Left renal cortex interstitium (tissue), 4 donors: ENCODE results near the gene MAP3K6. TPM values are rescaled to one million over a fixed set of nuclear protein-coding genes. Genes with fewer than 3 reads are reported as not detected.

Experiments used
- DNase-seq, 4 donors: peaks; one replicate each; pipeline ENCODE4 v3.0.0-alpha.2; 2013; ENCODE audit warnings: low read depth in 4 of 4, low spot score in 2 of 4, missing footprints in 1 of 4
- polyA plus RNA-seq, 4 donors: library from polyadenylated mRNA; unstranded; fragments of 120-200 nt; gene quantifications; one replicate each; pipeline ENCODE4 v1.2.1, GENCODE V29; 2013; ENCODE audit not compliant: insufficient read length in 4 of 4

The MAP3K6 gene
- polyA plus RNA-seq, 4 donors = 5.5 to 11.3 (median 9.4) TPM

DNA sequence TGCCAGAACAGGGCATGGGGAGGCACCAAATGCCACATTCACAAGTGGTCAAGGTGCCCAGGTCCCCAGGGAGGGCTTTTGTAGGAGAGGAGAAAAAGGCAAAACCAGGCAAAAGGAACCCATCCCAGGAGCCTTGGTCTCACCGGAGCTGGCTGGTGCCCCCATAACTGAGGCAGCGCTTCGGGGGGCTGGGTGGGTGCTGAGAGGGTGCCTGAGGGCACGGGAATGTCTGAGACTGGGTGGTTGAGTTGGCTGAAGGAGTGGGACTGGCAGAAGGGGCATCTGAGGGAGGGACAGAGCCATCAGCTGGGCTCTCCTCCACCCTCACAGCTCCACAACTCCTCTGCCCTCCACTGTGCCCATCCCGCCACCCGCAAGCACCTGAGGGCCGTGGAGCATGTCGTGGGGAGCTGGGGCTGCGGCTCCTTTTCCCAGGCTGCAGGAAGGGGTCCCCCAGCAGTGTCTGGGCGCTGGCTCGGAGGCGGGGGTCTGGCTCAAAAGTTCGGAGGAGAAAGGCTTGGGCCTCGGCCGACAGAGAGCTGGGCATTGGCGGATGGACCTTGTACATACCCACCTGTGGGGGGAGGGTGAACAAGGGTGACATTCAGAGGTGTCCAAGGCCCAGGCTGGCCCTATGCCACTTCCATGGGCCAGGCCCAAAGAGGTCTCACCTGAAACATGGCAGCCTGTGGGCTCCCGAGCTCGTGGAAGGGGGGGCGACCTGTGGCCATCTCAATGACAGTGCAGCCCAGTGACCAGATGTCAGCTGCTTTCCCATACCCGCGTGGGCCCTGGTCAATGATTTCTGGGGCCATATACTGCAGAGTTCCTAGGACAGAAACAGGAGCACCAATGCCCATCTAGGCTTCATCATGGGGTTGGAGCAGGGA is 8.5 kb downstream of the MAP3K6 start:
- DNase-seq = no peak

DNA sequence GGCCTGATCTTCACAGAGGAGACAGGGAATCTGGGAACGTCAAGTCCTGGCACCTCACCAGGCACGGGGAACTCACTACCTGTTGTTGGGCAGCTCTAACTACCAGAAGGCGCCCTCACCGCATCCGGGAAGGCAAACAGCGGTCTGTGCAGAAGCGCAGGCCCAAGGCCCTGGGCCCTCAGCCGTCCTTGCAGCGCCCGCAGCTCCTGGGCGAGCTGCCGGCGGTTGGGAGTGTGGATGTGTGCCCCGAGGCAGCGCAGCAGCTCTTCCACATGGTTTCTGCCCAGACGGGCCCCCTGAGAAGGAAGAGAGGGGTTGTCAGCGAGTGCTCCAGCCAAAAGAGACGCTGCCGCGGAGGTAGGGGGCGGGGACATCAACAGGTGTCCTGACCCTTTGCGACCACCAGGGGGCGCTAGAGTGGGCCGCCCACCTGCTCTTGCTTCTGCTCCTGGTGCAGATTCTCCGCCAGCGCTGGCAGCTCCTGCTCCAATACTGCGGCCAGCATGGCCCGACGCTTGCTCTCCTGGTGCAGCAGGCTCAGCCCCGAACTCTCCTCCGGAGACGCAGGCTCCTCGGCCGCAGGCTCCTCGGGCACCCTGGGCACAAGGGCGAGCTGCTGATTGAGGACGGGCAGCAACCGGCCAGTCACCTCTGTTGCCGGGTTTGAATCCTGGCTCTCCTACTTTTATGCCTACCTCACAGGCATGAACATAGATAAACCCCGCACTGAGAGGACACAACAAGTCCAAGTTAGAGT is 9.3 kb downstream of the MAP3K6 start:
- no peak for DNase-seq

DNA sequence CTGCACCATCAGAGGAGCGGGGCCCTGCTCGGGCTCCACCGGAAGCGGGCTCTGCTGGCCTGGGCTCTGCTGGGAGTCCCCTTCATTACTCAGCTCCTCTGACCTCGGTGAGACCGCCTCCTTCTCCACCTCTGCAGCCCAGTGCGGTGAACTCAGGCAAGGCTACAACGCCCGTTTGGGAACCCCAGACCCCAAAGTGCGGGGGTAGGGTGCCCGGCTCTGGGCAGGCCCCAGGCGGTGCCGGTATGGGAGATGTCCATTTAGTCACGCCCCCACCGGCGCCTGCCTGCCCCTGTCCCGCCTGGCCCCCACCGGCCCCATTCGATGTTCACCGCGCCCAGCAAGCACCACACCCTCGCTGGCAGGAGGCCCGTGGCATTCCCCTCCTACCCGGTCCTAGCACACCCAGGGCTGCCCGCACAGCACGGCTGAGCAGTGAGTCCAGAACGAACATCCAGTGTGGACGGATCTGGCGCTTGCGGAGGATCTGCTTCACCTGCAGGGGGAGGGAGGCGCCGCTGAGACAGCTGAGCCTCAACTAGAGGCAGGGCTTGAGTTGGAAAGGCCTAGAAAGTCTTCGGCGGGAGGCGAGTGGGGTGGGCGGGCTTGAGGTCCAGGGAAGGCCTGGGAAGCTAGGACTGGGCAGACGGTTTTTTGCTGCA is 10.0 kb downstream of the MAP3K6 start:
- DNase-seq = no peak

DNA sequence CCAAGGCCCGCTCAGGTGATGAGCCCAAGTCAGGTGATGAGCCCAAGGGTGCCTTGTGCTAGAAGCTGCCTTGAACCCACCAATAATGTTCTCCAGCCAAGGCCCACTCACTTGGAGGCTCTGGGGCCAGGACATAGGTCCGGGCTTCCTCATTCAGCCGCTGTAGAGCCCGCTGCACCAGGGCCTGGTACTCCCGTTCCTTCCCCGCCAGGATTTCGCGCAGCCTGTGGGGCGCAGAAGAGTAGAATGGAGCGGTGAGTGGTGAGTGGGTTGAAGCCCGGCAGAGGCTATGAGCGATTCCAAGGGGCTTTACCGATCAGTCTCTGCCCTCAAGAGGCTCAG is 10.5 kb downstream of the MAP3K6 start:
- DNase-seq = no peak

DNA sequence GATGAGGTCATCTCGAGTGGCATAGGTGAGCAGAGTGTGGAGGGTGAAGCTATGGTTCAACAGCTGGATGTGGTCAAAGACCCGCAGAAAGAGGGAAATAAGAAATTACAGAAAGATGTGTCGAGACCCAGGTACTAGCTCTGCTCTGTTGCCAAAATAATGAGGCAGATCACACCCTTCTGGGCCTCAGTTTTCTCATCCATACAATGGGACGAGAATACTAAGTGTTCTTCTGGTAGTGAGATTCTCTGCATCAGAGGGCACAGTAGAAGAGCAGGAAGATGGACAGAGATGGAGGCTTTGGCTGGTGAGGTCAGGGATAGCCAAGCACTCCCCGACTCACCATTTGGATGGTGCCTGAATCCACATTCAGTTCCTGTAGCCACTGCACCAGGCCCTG is 11.1 kb downstream of the MAP3K6 start:
- DNase-seq = no peak

DNA sequence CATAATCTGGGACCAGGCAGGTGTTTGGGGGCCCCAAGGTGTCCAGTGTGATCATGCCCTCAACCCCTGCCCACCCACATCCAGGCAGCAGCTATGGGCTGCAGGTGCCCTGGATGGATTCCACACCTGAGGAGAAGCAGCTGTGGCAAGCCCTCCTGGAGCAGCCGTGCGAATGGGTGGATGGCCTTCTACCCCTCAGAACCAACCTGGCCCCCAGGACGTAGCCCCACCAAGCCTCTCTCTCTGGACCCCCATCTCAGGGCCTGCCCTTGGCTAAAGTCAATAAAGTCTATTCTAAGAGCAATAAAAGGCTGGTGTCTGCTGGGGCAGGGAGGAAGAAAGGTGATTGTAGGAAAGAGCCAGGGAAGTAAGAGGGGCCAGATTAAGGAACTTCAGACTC is 13.1 kb downstream of the MAP3K6 start:
- no peak for DNase-seq

DNA sequence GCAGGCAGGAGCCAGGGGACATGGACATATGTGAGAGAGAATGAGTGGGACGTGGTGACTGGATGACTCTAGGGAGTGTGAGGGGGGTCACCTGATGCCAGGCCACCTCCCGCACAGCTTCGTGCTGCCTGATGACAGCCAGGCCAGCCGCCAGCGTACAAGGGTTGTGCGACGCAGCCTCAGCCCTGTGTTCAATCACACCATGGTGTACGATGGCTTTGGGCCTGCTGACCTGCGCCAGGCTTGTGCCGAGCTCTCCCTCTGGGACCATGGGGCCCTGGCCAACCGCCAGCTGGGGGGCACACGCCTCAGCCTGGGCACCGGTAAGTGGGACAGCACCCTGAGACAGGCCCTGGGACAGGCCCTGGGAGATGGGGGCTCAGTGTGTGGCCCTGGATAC is 13.6 kb downstream of the MAP3K6 start:
- DNase-seq = no peak

DNA sequence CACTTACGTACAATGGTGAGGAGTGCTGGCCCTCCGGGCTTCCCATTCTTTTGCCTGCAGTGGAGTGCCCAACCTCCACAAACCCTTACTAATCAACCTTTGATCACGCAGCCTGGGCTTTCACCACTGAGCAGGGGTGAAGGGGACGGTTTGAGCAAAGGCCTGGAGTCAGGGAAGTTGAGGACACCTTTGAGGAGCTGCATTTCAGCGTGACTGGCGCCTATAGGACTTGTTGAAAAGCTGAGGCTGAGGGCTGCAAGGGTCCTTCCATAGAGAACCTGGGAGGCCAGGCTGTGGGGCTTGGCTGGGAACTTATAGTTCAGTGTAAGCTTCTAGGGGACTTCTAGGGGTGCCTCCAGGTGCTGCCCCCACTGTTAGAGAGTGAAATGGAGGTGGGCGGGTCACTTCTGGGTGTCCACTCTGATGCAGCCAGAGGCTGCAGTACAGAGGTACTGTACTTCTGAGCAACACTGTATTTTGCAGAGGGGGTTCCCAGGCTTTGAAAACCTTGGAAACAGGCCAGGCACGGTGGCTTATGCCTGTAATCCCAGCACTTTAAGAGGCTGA is 15.1 kb downstream of the MAP3K6 start:
- DNase-seq = no peak

DNA sequence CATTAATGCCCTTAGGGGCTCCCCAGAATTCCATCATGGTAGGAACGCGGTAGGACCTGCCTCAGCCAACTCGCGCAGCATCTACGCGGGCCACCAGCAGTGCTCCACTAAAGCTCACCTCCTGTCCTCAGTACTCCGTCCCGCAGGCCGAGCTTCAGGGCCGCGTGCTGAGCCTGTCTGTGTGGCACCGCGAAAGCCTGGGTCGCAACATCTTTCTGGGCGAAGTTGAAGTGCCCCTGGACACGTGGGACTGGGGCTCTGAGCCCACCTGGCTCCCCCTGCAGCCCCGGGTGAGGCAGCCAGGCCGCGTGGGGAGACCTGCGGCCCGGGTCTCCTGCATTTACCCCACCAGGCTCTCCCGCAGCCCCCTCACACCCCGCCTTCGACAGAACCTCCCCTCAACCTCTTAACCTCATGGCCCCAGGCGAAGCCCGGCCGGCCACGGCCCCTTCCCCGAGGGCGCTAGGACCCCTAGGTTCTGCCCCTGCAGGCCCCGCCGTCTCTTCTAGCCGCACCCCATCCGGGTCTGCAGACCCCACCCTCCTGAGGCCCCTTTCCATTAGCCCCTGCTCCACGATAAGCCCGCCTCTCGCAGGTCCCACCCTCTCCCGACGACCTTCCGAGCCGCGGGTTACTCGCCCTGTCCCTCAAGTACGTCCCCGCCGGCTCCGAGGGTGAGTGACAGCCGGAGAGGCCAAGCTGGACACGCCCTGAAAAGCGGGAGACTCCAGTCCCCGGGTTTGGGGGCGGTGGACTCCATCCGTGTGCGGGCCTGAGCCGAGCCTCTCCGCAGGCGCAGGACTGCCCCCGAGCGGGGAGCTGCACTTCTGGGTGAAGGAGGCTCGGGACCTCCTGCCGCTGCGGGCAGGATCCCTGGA is 15.9 kb downstream of the MAP3K6 start:
- no peak for DNase-seq

DNA sequence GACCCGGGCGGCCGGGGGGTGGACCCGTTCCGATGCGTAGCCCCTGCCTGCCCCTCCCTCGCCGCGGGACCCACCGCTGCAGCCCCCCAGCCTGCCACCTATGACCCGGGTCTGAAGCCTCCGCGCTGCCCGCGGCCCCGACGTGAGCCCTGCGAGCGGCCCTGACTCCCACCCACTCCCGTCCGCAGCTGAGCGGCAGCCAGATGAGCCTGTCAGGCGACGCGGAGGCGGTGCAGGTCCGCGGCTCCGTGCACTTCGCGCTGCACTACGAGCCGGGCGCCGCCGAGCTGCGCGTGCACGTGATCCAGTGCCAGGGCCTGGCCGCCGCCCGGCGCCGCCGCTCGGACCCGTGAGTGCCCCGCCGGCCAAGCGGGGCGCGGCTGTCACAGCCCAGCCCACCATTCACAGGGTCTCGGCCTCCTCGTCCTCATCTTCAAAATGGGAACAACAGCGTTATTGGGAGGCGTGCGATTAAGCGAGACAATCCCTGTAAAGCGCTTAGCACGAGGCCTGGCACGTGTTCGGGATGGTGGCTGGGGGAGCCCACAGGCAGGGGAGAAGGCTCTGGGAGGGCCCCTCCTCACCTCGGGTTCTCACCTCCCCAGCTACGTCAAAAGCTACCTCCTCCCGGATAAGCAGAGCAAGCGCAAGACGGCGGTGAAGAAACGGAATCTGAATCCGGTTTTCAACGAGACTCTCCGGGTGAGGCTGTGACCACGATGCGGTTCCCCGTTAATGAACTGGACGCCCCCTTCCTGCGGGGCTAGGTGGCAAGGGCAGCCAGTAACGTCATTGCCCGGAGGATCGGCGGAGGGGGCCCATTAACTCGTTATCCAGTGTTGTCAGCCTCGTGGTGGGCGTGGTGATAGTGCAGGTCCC is 16.7 kb downstream of the MAP3K6 start:
- peak in 1 of 4 donors; percentile 59 for DNase-seq

DNA sequence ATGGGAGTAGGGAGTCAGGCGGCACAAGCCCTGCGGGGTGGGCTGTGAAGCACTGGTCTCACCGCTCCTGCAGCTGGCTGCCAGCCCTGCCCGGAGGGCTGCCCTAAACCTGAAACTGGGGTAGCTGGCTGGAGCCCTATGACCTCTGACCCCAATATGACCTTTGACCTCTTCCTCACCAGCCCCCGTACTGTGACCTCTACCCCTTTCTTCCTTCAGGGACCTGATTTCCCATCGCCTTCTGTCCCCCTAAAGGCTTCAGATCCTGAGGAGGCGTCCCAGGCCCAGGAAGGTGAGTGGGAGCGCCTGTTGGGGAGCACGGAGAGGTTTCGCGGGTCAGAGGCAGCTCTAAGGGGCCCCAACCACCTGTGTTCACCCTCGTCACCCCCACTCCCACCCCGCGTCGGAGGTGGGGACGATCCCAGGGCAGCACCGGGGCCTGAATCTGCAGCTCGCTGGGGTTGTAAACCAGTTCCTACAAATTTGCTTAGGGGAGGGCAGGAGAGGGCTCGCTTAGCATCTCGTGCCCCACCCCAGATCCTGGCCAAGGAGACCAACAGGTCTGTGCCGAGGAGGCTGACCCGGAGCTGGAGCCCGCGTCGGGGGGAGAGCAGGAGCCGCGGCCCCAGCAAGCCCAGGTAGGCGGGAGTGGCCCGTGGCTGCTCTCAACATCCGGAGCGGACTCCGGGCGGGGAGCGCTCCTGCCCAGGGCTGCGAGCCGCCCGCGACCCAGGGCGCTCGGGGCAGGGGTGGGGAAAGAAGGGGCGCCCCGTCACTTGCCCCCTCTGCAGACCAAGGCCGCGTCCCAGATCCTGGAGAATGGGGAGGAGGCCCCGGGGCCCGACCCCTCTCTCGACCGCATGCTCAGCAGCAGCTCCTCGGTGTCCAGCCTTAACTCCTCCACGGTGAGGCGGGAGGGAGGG is 17.6 kb downstream of the MAP3K6 start:
- DNase-seq = no peak

DNA sequence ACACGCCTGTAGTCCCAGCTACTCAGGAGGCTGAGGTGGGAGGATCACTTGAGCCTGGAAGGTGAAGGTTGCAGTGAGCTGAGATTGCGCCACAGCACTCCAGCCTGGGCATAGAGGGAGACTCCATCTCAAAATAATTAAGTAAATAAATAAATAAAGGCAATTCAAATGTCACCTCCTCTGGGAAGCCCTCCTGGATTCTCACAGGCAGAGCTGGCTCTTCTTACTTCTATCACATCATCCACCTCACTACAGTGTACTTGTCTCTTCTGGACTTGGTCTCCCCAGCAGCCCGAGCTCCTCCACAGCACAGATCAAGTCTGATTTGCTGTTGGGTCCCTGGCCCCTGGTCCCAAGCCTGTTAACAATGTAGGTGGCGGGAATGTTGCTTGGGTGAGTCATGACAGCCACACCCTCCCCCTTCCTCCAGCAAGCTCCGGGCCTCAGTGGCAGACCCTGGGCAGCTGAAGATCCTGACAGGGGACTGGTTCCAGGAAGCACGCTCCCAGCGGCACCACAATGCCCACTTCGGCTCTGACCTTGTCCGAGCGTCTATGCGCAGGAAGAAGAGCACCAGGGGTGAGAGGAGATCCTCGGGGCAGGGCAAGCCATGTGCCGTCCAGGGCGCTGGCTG is 19.7 kb downstream of the MAP3K6 start:
- no peak for DNase-seq

DNA sequence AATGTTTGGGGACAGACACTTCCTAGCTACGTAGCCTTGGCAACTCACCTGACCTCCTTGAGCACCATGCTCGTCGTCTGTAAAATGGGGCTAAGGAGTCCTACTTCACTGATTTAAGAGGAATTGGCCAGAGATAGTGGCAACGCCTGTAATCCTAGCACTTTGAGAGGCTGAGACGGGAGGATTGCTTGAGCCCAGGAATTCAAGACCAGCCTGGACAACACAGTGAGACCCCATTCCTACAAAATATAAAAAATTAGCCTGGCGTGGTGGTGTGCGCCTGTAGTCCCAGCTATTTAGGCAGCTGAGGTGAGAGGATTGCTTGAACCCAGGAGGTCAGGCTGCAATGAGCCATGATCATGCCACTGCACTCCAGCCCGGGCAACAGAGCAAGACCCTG is 20.4 kb downstream of the MAP3K6 start:
- no peak for DNase-seq

DNA sequence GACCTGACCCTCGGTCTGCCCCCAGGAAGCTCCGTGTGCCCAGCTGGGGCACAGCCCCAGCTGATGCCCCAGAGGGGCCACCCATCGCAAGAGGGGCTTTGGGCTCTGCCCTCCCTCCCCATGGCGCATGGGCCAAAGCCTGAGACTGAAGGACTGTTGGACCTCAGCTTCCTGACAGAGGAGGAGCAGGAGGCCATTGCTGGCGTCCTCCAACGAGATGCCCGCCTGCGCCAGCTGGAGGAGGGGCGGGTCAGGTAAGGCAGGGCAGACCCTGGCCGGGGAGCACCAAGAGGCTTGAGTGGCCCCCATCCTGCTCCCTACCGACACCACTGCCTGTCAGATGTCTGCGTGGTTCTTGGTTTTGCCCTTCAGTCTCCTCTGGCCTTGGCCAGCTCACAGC is 21.5 kb downstream of the MAP3K6 start:
- no peak for DNase-seq

DNA sequence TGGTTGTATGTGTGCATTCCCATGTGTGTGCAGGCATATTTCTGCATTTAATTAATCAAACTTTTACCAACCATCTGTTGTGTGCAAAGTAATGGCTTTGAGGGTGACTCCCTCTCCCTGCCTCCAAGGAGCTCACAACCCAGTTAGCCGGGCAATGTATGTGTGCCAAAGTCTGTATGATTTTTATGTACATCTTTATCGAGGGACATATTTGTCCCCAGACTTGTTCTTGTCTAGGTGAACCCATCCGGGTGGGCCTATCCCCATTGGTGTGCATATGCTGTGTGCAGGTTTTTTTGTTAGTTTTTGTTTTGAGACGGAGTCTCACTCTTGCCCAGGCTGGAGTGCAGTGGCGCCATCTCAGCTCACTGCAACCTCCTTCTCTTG is 23.1 kb downstream of the MAP3K6 start:
- no peak for DNase-seq

DNA sequence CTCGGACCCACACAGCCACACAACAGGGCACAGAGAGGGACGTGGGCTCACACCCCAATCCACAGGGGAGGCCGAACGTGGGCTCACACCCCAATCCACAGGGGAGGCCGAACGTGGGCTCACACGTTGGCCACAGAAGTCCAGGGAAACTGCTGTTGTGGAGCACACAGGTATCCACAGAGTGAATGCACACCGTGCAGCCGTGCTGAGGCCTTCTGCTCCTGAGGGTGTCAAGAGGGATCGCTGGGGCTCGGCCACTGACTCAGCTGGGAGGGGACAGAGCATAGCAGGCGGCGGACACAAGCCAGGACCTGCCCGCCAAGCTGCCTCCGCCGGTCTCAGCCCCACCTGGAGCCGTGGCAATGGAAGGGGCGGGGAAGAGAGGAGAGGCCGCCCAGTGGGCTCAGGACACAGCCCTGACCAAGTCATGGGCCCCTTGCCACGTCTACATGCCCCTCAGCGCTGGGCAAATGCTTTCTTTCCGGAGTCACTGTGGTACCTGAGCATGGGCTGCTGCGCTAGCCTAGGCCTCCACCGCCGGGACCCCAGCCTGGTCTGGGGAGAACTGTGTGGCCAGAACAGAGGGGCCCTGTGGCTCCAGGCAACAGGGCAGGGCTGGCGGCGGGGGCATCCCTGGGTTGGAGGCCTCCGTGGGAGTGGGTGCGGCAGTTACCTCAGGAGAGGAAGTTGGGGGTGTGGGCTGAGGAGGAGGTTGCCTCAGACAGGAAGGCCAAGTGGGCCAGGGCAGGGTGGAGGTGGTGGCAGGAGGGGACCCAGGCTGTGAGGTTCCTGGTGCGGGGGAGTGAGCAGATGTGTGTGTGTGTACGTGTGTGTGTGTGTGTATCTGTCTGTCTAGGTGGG is 23.8 kb downstream of the MAP3K6 start:
- DNase-seq = no peak

DNA sequence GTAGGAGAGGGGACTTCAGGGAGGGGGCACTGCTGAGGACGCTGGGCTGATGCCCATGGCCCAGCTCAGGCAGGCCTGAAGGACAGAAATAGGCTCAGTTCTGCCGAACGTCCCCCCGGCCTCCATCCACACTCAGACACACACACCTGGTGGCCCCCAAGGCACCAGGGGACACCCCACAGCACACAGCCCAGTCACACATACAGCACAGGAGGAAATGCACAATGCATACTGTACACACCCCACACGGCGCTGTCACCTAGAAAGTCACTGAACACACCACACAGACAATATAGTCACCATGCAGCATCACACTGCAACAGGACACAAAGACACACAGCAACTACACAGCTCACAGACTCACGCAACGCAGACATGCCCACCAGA is 24.4 kb downstream of the MAP3K6 start:
- no peak for DNase-seq
